GM12872 (cell line): ENCODE measurements around the gene HTR6.

Experiments used
- CTCF ChIP-seq: IDR thresholded peaks from 3 replicates; pipeline ENCODE4 v1.5.1; 2011; ENCODE audit warnings: low read depth, mild to moderate bottlenecking, low read length, moderate library complexity; ENCODE audit not compliant: insufficient read depth

Gene HTR6

GRCh38 chr1:19621274-19621950 lies 43.3 kb upstream of the HTR6 start:
- no peak for TF ChIP-seq CTCF

- TF ChIP-seq CTCF, result no peak
Observed at GRCh38 chr1:19622204-19622603, 42.5 kb upstream of the HTR6 start.

- no peak for TF ChIP-seq CTCF
Observed at GRCh38 chr1:19623523-19623922, 41.2 kb upstream of the HTR6 start.

- TF ChIP-seq CTCF, result no peak
Observed at GRCh38 chr1:19625291-19625937, 39.3 kb upstream of the HTR6 start.

GRCh38 chr1:19628879-19629278 lies 35.8 kb upstream of the HTR6 start:
- TF ChIP-seq CTCF, result no peak

GRCh38 chr1:19629357-19629756 lies 35.3 kb upstream of the HTR6 start:
- TF ChIP-seq CTCF, result no peak

- no peak for TF ChIP-seq CTCF
Observed at GRCh38 chr1:19630720-19631395, 33.8 kb upstream of the HTR6 start.
